PC-3 (cell line): ENCODE data around the gene HMCN2.

Experiments used
- CTCF ChIP-seq: fragments of 300-600 bp; sonication (generic); conservative IDR thresholded peaks from 2 replicates; pipeline ENCODE4 v1.5.1; 2017; ENCODE audit warnings: antibody characterized with exemption, low read depth, mild to moderate bottlenecking, low read length
- EZH2 ChIP-seq: fragments of 300-600 bp; sonication (generic); IDR thresholded peaks from one replicate; pipeline ENCODE4 v1.6.1; 2017; ENCODE audit warnings: antibody characterized with exemption, mild to moderate bottlenecking, low read length; ENCODE audit not compliant: unreplicated experiment
- EZH2phosphoT487 ChIP-seq: fragments of 300-600 bp; sonication (generic); IDR thresholded peaks from 2 replicates; pipeline ENCODE4 v1.6.1; 2018; ENCODE audit warnings: mild to moderate bottlenecking, antibody characterized with exemption, low read length, borderline replicate concordance

- no peak for TF ChIP-seq CTCF
- TF ChIP-seq EZH2: no peak
- no peak for TF ChIP-seq EZH2phosphoT487
Measured at GRCh38 chr9:130387905-130388304, 122.3 kb downstream of the HMCN2 start.
